Transverse colon (tissue), 4 donors: ENCODE data around the gene CCT4. TPM values are rescaled to one million over a fixed set of nuclear protein-coding genes. Genes with fewer than 3 reads are reported as not detected.
"Not testable (repeated sequence)": the region's sequence is repeated elsewhere in the genome, so short reads cannot be mapped to it uniquely, and the experiment has no call there.

Experiments
- DNase-seq: peaks from one replicate; pipeline ENCODE4 v3.0.0-alpha.2; 2019
- H3K27ac ChIP-seq, 4 donors: fragments of 200-600 bp; sonication (generic); 2 replicates each; pipeline ENCODE4 v1.5.1; 2016 to 2018; ENCODE audit warnings: inconsistent platforms in 4 of 4
- H3K27me3 ChIP-seq: fragments of 200-600 bp; sonication (generic); 2 replicates; pipeline ENCODE4 v1.5.1; 2017; ENCODE audit warnings: inconsistent platforms
- H3K36me3 ChIP-seq, 4 donors: fragments of 200-600 bp; sonication (generic); 2 replicates each; pipeline ENCODE4 v1.5.1; 2017 to 2019; ENCODE audit warnings: inconsistent platforms in 4 of 4
- H3K4me1 ChIP-seq, 4 donors: fragments of 200-600 bp; sonication (generic); 2 replicates each; pipeline ENCODE4 v1.5.1; 2017 to 2020; ENCODE audit warnings: inconsistent platforms in 4 of 4
- H3K4me3 ChIP-seq, 4 donors: fragments of 200-600 bp; sonication (generic); 1 replicate in 1 of 4; 2 replicates in 3 of 4; pipeline versions ENCODE4 v1.5.1 to v1.6.1; 2017 to 2019; ENCODE audit warnings: inconsistent platforms in 4 of 4
- H3K9me3 ChIP-seq, 2 donors: fragments of 200-600 bp; sonication (generic); 2 replicates each; pipeline ENCODE4 v1.5.1; 2017 to 2019; ENCODE audit warnings: inconsistent platforms in 2 of 2
- CTCF ChIP-seq, 5 experiments: fragments of 200-600 bp in 3 of 5; fragments of 450-650 bp in 2 of 5; sonication (generic) in 3 of 5; IDR thresholded peaks; 1 replicate in 2 of 5; 2 replicates in 3 of 5; pipeline ENCODE4 v1.5.1; 2016 to 2017; ENCODE audit warnings: antibody characterized with exemption in 5 of 5, inconsistent platforms in 3 of 5, mild to moderate bottlenecking in 2 of 5, moderate library complexity in 1 of 5
- EP300 ChIP-seq: sonication (generic); formaldehyde crosslinking; IDR thresholded peaks from one replicate; pipeline ENCODE4 v1.6.1; 2017; ENCODE audit warnings: antibody characterized with exemption, low read depth
- POLR2A ChIP-seq: fragments of 450-650 bp; IDR thresholded peaks from one replicate; pipeline ENCODE4 v1.6.1; 2016; ENCODE audit warnings: antibody characterized with exemption, mild to moderate bottlenecking, moderate library complexity
- POLR2AphosphoS5 ChIP-seq, 3 donors: sonication (generic); formaldehyde crosslinking; IDR thresholded peaks; one replicate each; pipeline ENCODE4 v1.6.1; 2016; ENCODE audit warnings: antibody characterized with exemption in 3 of 3
- WGBS, 2 donors: methylation state at CpG; one replicate each; pipeline ENCODE4 v1.1.5; 2018; ENCODE audit warnings: low coverage in 1 of 2; 5-methylcytosine and 5-hydroxymethylcytosine counted together
- in situ Hi-C, 4 donors: fragments of 200-750 bp; cut with MboI; loops; one replicate each; pipeline versions ENCODE4 v1.15.0 to v1.15.1; 2017; ENCODE audit warnings: low sequenced_read_pairs in 3 of 4, low pct_ligation_motif_present in 1 of 4, low pct_unique_long_range_greater_than_20kb in 1 of 4
- intact Hi-C: fragments of 100-400 bp; cut with DNase I; formaldehyde crosslinking; loops from one replicate; pipeline ENCODE4 v1.15.1; 2023; ENCODE audit warnings: low total_unique reads
- total RNA-seq, 4 donors: library from RNA; depleted of rRNA; stranded (reverse); fragments of >200 nt; gene quantifications; one replicate each; pipeline ENCODE4 v1.1.0, GENCODE V29; 2016

CCT4 gene
- total RNA-seq, 4 donors from 2014 or later = 31.2 to 52.7 (median 40.1) TPM

GRCh38 chr2:61877571-61878245 lies 10.7 kb downstream of the CCT4 start:
- in situ Hi-C loops (no loop called here), intact Hi-C loops (no loop called here)
- Histone ChIP-seq H3K27ac (no peak overlapping the region), H3K27me3 (no peaks in the 10 kb centered on the region), H3K36me3 (peaks cover 0 to 92% (median 44%) of the 10 kb centered on the region in 4 donors), H3K4me3 (no peak overlapping the region), H3K9me3 (no peaks in the 10 kb centered on the region), H3K4me1 (no peaks in the 10 kb centered on the region)
- WGBS, 2 donors = 87 to 94% methylated on average over 4 of the region's 4 CpGs
- no peak for DNase-seq
- no peak for TF ChIP-seq POLR2A
- no peak for TF ChIP-seq CTCF (IDR thresholded peaks at IDR 0.05)
- no peak for TF ChIP-seq EP300
- no peak for TF ChIP-seq POLR2AphosphoS5 (IDR thresholded peaks at IDR 0.05)

DNA sequence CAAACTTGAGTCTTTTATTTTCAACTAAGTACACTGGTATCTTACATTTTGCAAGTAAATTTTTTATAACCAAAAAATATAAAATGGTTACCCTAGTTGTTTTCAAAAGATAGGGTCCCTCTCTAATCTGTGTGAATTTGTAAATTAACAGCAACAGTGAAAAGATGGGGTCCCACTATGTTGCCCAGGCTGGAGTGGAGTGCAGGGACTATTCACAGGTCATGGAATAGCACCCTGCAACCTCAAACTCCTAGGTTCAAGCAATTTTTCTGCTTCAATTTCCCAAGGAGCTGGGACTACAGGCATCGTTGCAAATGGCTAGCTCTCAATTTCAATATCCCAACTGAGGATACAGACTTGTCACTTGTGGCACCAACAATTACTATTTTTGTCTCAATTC lies 12.1 kb downstream of the CCT4 start:
- TF ChIP-seq POLR2A = no peak
- TF ChIP-seq CTCF (IDR thresholded peaks at IDR 0.05) = no peak
- TF ChIP-seq POLR2AphosphoS5 (IDR thresholded peaks at IDR 0.05) = no peak
- no peak for TF ChIP-seq EP300
- no peaks in the 10 kb centered on the region for H3K9me3 ChIP-seq
- in situ Hi-C loops = no loop called here
- WGBS, 2 donors = 86 to 88% methylated on average over 1 of the region's 1 CpG
- peaks cover 0 to 92% (median 44%) of the 10 kb centered on the region in 4 donors for H3K36me3 ChIP-seq
- no peak overlapping the region for H3K27ac ChIP-seq
- H3K4me1 ChIP-seq = no peaks in the 10 kb centered on the region
- H3K27me3 ChIP-seq = no peaks in the 10 kb centered on the region
- intact Hi-C loops = no loop called here
- DNase-seq = no peak
- no peak overlapping the region for H3K4me3 ChIP-seq

- in situ Hi-C loops = loop anchor here in 1 of 4 donors (25.0 kb wide), 1 partner anchor 329 kb away; the partner anchor contains the start of gene XPO1
- intact Hi-C loops, DNase-seq, H3K9me3 ChIP-seq, H3K27ac ChIP-seq, H3K27me3 ChIP-seq, H3K4me1 ChIP-seq, H3K4me3 ChIP-seq: not testable (repeated sequence)
- H3K36me3 ChIP-seq = peaks cover 0 to 48% (median 21%) of the 10 kb centered on the region in 4 donors
- 95 to 100% methylated on average over 7 to 14 of the region's 14 CpGs for WGBS, 2 donors
Measured at GRCh38 chr2:61866482-61867089, 21.9 kb downstream of the CCT4 start.

GRCh38 chr2:61862085-61862484 lies 26.4 kb downstream of the CCT4 start:
- H3K4me3 ChIP-seq = no peak overlapping the region
- H3K27me3 ChIP-seq = no peaks in the 10 kb centered on the region
- H3K27ac ChIP-seq = no peak overlapping the region
- 93% methylated on average over 3 to 5 of the region's 5 CpGs for WGBS, 2 donors
- in situ Hi-C loops = loop anchor here in 1 of 4 donors (25.0 kb wide), 1 partner anchor 325 kb away; the partner anchor contains the start of gene XPO1
- H3K36me3 ChIP-seq = peaks cover 0 to 16% (median 4%) of the 10 kb centered on the region in 4 donors
- no peaks in the 10 kb centered on the region for H3K4me1 ChIP-seq
- H3K9me3 ChIP-seq = no peaks in the 10 kb centered on the region
- TF ChIP-seq EP300 = no peak
- no peak for TF ChIP-seq POLR2AphosphoS5 (IDR thresholded peaks at IDR 0.05)
- TF ChIP-seq POLR2A = no peak
- TF ChIP-seq CTCF (IDR thresholded peaks at IDR 0.05) = no peak
- DNase-seq = no peak
- intact Hi-C loops = no loop called here
